Measurements from ENCODE around the gene MDP1. TPM values are rescaled to one million over a fixed set of nuclear protein-coding genes. Genes with fewer than 3 reads are reported as not detected.

Gene MDP1
- total and polyA plus RNA-seq, 2 experiments from 2014 or later, result 9.8 to 31.1 TPM

DNA sequence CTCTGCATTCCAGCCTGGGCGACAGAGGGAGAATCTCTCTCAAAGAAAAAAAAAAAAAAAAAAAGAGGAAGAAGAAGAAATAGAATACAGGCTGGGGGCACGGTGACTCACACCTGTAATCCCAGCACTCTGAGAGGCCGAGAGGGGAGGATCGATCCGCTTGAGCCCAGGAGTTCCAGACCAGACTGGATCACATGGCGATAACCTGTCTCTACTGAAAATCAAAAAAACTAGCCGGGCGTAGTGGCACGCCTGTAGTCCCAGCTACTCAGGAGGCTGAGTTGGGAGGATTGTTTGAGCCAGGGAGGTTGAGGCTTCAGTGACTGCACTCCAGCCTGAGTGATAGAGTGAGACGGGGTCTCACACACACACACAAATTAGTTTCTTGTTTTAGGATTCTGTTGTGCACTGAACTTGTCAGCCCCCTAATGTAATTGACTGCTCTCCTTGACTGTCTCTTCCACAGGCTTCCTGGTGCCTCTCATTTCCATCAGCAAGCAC, 27.5 kb upstream of the MDP1 start (continued):
- no peak for TF ChIP-seq CREB1 (CRISPR knock-in tag; IDR thresholded peaks at IDR 0.05; ENCODE audit: low read depth)

DNA sequence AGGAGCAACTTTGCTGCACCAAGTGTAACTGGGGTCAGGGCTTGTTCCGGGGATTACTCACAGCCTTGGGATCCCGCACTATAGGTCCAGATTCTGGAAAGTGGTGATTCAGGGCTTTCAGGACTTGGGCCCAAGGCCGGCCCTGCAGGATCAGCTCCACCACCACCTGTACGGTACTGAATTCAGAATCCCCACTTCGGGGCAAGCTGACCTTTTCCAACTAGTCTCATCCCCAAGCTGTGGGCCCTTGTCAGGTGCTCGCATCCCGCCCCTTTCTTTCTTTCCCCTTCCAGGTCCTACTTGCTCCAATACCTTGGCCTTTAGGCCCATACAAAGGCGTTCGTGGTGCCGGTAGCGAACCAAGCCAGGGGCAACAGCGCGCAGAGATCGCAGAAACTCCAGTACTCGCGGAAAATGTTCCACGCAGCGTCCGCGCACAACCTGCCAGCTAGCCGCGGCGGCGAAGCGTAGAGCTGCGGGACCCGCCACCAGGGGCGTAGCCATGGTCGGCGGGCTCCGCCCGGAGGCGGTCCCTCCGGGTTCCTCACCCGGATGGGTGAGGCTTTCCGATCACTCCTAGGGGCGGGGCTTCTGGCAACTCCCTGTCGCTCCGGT, 26.1 kb upstream of the MDP1 start:
- Histone ChIP-seq H3K36me3 (ENCODE audit: insufficient read depth) (peaks cover 9% of the 10 kb centered on the region; the same call in 1 of the 2 replicates), H3K4me3 (peak overlapping the region; percentile 98), H3K9me2 (ENCODE audit: insufficient read depth) (no peaks in the 10 kb centered on the region), H3K4me1 (ENCODE audit: insufficient read depth) (peaks cover 10% of the 10 kb centered on the region), H3F3A (replicated peaks; ENCODE audit: low read depth) (peaks cover 11% of the 10 kb centered on the region), H3K79me2 (replicated peaks; ENCODE audit: insufficient read depth) (0 out of 2 replicates have a peak, but pooled peaks cover 2% of the 10 kb centered on the region), H3K27me3 (ENCODE audit: insufficient read depth) (peaks cover 3% of the 10 kb centered on the region; the same call in 1 of the 2 replicates), H3K27ac (ENCODE audit: low read depth) (peak overlapping the region; percentile 89), H3K4me2 (peak overlapping the region; percentile 77), H4K20me1 (replicated peaks; ENCODE audit: insufficient read depth) (no peaks in the 10 kb centered on the region; the same call in 1 of the 2 replicates), H2AFZ (peak overlapping the region; percentile 96)
- ATAC-seq, result peak; percentile 90
- Mint-ChIP-seq H3K9me3 (no peaks in the 10 kb centered on the region), H3K4me3 (peak overlapping the region; percentile 97), H3K4me1 (peaks cover 8% of the 10 kb centered on the region), H3K27ac (peak overlapping the region; percentile 99), H3K36me3 (ENCODE audit: low read depth) (peaks cover 40% of the 10 kb centered on the region), H3K27me3 (ENCODE audit: insufficient read depth, low read depth, poor library complexity) (peaks cover 17% of the 10 kb centered on the region)
- peak; percentile 97 for DNase-seq (ENCODE audit: low spot score)
- TF ChIP-seq, protein P1, sequence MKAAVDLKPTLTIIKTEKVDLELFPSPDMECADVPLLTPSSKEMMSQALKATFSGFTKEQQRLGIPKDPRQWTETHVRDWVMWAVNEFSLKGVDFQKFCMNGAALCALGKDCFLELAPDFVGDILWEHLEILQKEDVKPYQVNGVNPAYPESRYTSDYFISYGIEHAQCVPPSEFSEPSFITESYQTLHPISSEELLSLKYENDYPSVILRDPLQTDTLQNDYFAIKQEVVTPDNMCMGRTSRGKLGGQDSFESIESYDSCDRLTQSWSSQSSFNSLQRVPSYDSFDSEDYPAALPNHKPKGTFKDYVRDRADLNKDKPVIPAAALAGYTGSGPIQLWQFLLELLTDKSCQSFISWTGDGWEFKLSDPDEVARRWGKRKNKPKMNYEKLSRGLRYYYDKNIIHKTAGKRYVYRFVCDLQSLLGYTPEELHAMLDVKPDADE (IDR thresholded peaks at IDR 0.05), result no peak
- TF ChIP-seq, protein P2, sequence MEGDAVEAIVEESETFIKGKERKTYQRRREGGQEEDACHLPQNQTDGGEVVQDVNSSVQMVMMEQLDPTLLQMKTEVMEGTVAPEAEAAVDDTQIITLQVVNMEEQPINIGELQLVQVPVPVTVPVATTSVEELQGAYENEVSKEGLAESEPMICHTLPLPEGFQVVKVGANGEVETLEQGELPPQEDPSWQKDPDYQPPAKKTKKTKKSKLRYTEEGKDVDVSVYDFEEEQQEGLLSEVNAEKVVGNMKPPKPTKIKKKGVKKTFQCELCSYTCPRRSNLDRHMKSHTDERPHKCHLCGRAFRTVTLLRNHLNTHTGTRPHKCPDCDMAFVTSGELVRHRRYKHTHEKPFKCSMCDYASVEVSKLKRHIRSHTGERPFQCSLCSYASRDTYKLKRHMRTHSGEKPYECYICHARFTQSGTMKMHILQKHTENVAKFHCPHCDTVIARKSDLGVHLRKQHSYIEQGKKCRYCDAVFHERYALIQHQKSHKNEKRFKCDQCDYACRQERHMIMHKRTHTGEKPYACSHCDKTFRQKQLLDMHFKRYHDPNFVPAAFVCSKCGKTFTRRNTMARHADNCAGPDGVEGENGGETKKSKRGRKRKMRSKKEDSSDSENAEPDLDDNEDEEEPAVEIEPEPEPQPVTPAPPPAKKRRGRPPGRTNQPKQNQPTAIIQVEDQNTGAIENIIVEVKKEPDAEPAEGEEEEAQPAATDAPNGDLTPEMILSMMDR (conservative IDR thresholded peaks at IDR 0.05; ENCODE audit: low read depth in 2 of 2), result peak; percentile 1 to 42; a peak in 1 of 4 replicates
- TF ChIP-seq, protein P3, sequence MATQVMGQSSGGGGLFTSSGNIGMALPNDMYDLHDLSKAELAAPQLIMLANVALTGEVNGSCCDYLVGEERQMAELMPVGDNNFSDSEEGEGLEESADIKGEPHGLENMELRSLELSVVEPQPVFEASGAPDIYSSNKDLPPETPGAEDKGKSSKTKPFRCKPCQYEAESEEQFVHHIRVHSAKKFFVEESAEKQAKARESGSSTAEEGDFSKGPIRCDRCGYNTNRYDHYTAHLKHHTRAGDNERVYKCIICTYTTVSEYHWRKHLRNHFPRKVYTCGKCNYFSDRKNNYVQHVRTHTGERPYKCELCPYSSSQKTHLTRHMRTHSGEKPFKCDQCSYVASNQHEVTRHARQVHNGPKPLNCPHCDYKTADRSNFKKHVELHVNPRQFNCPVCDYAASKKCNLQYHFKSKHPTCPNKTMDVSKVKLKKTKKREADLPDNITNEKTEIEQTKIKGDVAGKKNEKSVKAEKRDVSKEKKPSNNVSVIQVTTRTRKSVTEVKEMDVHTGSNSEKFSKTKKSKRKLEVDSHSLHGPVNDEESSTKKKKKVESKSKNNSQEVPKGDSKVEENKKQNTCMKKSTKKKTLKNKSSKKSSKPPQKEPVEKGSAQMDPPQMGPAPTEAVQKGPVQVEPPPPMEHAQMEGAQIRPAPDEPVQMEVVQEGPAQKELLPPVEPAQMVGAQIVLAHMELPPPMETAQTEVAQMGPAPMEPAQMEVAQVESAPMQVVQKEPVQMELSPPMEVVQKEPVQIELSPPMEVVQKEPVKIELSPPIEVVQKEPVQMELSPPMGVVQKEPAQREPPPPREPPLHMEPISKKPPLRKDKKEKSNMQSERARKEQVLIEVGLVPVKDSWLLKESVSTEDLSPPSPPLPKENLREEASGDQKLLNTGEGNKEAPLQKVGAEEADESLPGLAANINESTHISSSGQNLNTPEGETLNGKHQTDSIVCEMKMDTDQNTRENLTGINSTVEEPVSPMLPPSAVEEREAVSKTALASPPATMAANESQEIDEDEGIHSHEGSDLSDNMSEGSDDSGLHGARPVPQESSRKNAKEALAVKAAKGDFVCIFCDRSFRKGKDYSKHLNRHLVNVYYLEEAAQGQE (IDR thresholded peaks at IDR 0.05; ENCODE audit: unreplicated experiment), result no peak
